ENCODE data around the gene SP3. TPM values are rescaled to one million over a fixed set of nuclear protein-coding genes. Genes with fewer than 3 reads are reported as not detected.

Gene SP3
- total RNA-seq, 2 donors from 2014 or later = 70.0 to 74.4 TPM

GRCh38 chr2:173858291-173858731 lies 106.9 kb downstream of the SP3 start:
- H3K4me3 ChIP-seq = no peak overlapping the region
- H3K4me1 ChIP-seq (ENCODE audit: control insufficient read depth in 1 of 2, low read depth in 2 of 2) = peaks cover 14 to 22% of the 10 kb centered on the region in 2 donors
- DNase-seq (ENCODE audit: low spot score) = no peak
- no peak for TF ChIP-seq CTCF (IDR thresholded peaks at IDR 0.05)
- no peaks in the 10 kb centered on the region for H3K36me3 ChIP-seq
- ATAC-seq (ENCODE audit: insufficient number of reproducible peaks, low FRiP score, low read depth) = no peak
- H3K27me3 ChIP-seq (replicated peaks; ENCODE audit: insufficient read depth) = no peaks in the 10 kb centered on the region
- no peaks in the 10 kb centered on the region for H3K9me3 ChIP-seq
- no peak overlapping the region for H3K27ac ChIP-seq
